HUES48 (cell line): Measurements from ENCODE around the gene MYO10.
"Not testable (repeated sequence)": the region's sequence is repeated elsewhere in the genome, so short reads cannot be mapped to it uniquely, and the experiment has no call there.

Experiments used
- H3K27ac ChIP-seq: one replicate; pipeline ENCODE4 v1.7.0; 2013; ENCODE audit warnings: low read depth, low read length, inconsistent platforms
- H3K27me3 ChIP-seq: 2 replicates; pipeline ENCODE4 v1.6.1; 2013; ENCODE audit warnings: mild to moderate bottlenecking, low read length; ENCODE audit not compliant: control insufficient read depth, insufficient read depth
- H3K36me3 ChIP-seq: 2 replicates; pipeline ENCODE4 v1.6.1; 2013; ENCODE audit warnings: low read length; ENCODE audit not compliant: control insufficient read depth, insufficient read depth
- H3K4me1 ChIP-seq: 2 replicates; pipeline ENCODE4 v1.6.1; 2013; ENCODE audit warnings: mild to moderate bottlenecking, low read length; ENCODE audit not compliant: control insufficient read depth, insufficient read depth
- H3K4me3 ChIP-seq: 2 replicates; pipeline ENCODE4 v1.5.1; 2013; ENCODE audit warnings: mild to moderate bottlenecking, low read depth, low read length
- H3K9ac ChIP-seq: 2 replicates; pipeline ENCODE4 v1.6.1; 2013; ENCODE audit warnings: mild to moderate bottlenecking, low read depth, low read length, moderate library complexity
- H3K9me3 ChIP-seq: 2 replicates; pipeline ENCODE4 v1.6.1; 2013; ENCODE audit warnings: low read length; ENCODE audit not compliant: control insufficient read depth, insufficient read depth

MYO10 gene

DNA sequence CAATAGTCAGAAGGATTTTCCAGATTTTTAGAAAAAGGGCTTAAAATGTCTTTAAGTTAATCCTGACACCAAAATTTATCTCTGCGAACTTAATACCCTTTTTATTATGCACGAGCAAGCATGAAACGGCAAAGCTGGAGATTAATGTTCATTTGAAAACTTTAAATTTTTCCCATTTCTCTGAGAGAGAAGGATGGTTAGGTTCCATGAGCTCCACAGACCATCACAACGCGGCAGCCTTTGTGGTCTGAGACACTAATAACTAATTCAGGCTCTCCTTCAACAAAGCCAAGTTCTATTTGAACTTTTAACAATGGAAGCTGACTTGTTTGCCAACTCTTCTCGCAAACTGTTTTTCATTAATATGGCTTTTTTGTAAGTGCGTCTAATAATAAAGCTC is 94.7 kb downstream of the MYO10 start:
- H3K9ac ChIP-seq, result no peak overlapping the region
- H3K4me3 ChIP-seq, result no peak overlapping the region
- H3K36me3 ChIP-seq, result no peaks in the 10 kb centered on the region
- no peak overlapping the region for H3K27ac ChIP-seq
- no peaks in the 10 kb centered on the region for H3K9me3 ChIP-seq
- H3K4me1 ChIP-seq, result peaks cover 7% of the 10 kb centered on the region; the same call in 1 of the 2 replicates
- H3K27me3 ChIP-seq, result no peaks in the 10 kb centered on the region

DNA sequence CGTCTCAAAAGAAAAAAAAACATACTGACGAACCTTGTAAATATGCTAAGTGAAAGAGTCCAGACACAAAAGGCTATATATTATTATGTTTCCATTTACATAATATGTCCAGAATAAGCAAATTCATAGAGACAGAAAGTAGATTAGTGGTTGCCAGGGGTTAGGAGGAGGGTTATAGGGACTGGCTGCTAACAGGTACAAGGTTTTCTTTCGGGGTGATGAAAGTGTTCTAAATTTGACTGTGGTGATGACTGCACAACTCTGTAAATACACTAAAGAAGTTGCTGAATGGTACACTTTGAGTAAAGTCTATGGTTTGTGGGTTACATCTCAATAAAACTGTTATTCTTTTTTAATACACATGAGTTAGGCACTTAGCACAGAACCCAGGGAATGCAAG is 98.8 kb downstream of the MYO10 start:
- peaks cover 10% of the 10 kb centered on the region; the same call in 1 of the 2 replicates for H3K4me1 ChIP-seq
- H3K27ac ChIP-seq, result no peak overlapping the region
- no peak overlapping the region for H3K4me3 ChIP-seq
- H3K36me3 ChIP-seq, result no peaks in the 10 kb centered on the region
- no peaks in the 10 kb centered on the region for H3K9me3 ChIP-seq
- no peaks in the 10 kb centered on the region for H3K27me3 ChIP-seq
- H3K9ac ChIP-seq, result no peak overlapping the region

DNA sequence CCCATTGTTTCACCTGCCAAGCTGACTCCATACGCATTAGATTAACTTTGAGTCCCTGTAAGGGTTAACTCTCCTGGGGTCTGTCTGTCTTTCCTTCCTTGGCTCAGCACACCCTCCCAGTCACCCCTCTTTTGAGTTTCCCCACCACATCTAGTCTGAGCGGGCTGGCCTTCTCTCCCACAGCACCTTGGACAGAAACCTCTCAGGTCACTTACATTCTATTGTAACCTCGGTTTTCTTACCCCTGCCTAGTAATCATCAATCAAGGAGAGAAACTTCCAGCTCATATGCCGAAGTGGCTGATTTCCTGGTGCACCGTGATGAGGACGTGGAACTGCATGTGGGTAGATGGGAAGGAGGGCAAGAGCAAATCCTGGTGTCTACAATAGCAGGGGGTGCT is 102.1 kb downstream of the MYO10 start:
- no peaks in the 10 kb centered on the region for H3K36me3 ChIP-seq
- H3K9me3 ChIP-seq, result no peaks in the 10 kb centered on the region
- no peak overlapping the region for H3K4me3 ChIP-seq
- peaks cover 10% of the 10 kb centered on the region; the same call in 1 of the 2 replicates for H3K4me1 ChIP-seq
- H3K9ac ChIP-seq, result no peak overlapping the region
- no peaks in the 10 kb centered on the region for H3K27me3 ChIP-seq
- H3K27ac ChIP-seq, result no peak overlapping the region

DNA sequence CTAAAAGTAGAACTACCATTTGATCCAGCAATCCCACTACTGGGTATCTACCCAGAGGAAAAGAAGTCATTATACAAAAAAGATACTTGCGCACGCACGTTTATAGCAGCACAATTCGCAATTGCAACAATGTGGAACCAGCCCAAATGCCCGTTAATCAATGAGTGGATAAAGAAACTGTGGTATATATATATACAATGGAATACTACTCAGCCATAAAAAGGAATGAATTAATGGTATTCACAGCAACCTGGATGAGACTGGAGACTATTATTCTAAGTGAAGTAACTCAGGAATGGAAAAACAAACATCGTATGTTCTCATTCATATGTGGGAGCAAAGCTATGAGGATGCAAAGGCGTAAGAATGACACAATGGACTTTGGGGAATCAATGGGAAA is 104.8 kb downstream of the MYO10 start:
- H3K9me3 ChIP-seq, H3K27ac ChIP-seq, H3K36me3 ChIP-seq, H3K4me3 ChIP-seq, H3K4me1 ChIP-seq, H3K27me3 ChIP-seq, H3K9ac ChIP-seq: not testable (repeated sequence)

DNA sequence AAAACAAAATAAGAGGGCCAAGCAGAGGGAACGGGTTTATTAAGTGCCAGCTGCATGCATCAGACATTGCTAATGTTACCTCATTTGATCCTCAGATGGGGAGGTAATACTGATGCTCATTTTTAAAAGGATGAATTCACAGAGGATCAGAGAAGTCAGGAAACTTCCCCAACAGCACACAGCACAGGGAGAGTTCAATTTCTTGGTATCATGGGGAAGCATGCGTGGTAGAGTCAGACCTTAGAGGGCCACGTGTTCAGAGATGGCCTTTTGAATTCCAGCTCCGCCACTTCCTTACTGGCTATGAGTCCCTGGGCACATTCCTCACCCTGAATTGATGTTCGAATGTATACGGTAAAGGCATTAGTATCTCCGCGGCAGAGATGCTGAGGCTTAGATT is 108.3 kb downstream of the MYO10 start:
- no peaks in the 10 kb centered on the region; the same call in 1 of the 2 replicates for H3K4me1 ChIP-seq
- H3K27ac ChIP-seq, result no peak overlapping the region
- H3K36me3 ChIP-seq, result no peaks in the 10 kb centered on the region
- no peaks in the 10 kb centered on the region for H3K27me3 ChIP-seq
- H3K4me3 ChIP-seq, result no peak overlapping the region
- H3K9me3 ChIP-seq, result no peaks in the 10 kb centered on the region
- no peak overlapping the region for H3K9ac ChIP-seq

DNA sequence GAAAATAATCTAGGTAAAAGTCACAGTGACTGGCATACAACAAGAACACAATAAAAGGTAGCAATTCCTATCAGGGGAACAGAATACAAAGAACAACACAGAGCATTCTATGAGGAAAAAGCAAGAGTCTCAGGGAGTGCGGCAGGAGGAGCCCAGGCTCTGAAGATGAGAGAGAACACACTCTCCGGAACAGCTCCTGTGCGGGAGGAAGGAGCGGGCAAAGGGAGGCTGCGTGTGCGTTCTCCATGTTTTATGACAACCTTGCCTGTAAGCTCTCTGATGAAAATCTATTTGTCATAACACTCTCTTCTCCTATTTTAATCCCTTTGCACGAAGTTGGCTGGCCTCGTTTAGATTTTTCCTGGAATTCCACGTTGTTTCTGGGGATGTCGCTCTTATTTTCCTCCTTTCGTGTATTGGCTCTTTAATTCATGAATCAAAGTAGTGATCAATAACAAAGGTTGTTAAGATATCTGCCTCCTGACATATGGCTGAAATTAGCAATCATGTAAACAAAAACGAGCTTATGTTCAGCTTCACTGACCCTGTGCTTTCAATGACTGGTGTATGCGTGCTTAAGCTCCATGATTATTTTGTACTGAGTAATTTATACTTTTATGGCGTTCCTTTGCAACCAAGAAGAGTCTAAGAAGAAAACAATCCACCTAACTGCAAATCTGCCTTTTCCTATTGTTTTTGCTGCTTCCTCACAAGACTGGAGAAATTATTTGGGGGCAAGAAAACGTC is 109.5 kb downstream of the MYO10 start:
- no peaks in the 10 kb centered on the region for H3K9me3 ChIP-seq
- H3K4me3 ChIP-seq, result no peak overlapping the region
- no peaks in the 10 kb centered on the region for H3K27me3 ChIP-seq
- no peaks in the 10 kb centered on the region; the same call in 1 of the 2 replicates for H3K4me1 ChIP-seq
- no peaks in the 10 kb centered on the region for H3K36me3 ChIP-seq
- H3K9ac ChIP-seq, result no peak overlapping the region
- H3K27ac ChIP-seq, result no peak overlapping the region

DNA sequence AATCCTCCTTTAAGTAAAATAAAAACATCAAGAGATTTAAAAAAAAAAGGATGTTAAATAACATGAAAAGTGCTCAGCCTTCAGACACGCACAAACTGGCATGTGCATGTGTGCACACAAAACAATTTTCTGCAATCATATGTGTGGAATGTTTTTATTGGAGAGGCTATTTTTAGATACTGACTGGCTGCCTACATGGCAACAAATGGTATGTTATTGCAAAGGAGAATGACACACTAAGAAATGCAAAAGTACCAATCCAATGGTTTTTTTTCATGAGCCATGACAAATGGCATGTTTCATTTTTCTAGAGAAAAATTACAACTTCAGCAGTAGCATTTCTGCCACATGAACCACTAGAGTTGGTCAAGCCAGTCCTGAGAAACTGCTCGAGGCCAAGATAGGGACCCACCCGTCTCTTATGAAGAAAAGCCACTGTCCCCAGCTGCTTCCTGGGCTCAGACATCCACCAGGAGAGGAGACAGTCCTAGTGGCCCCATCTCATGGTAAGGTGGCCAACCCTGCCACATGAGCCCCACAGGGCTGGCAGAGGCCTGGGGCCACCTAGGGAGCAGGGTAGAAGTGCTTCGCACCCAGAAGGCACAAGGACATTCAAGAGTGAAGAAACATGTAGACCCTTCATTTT is 116.4 kb downstream of the MYO10 start:
- Histone ChIP-seq H3K4me1 (no peaks in the 10 kb centered on the region), H3K9me3 (no peaks in the 10 kb centered on the region), H3K4me3 (no peak overlapping the region), H3K9ac (no peak overlapping the region), H3K27me3 (no peaks in the 10 kb centered on the region), H3K27ac (no peak overlapping the region), H3K36me3 (peaks cover 4% of the 10 kb centered on the region; the same call in 1 of the 2 replicates)

DNA sequence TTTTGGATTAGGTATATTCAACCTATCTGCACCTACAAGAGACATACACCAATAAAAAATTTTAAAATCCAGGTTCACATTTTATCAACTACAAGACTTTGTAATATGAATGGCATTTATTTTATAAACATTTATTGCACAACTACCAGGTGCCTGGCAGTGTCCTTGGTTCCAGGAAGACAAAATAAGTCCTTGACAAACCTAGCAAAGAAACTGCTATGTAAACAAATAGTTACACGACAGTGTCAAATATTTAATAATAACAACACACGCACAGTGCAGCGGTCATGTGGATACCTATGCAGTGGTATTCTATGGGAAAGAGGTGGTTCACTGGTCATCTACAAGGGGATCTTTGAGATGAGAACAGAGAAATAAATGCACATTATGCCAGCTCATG is 120.7 kb downstream of the MYO10 start:
- H3K36me3 ChIP-seq, result peaks cover 8% of the 10 kb centered on the region; the same call in 1 of the 2 replicates
- no peaks in the 10 kb centered on the region for H3K9me3 ChIP-seq
- no peak overlapping the region for H3K27ac ChIP-seq
- no peak overlapping the region for H3K4me3 ChIP-seq
- no peaks in the 10 kb centered on the region for H3K4me1 ChIP-seq
- H3K27me3 ChIP-seq, result no peaks in the 10 kb centered on the region
- H3K9ac ChIP-seq, result no peak overlapping the region

DNA sequence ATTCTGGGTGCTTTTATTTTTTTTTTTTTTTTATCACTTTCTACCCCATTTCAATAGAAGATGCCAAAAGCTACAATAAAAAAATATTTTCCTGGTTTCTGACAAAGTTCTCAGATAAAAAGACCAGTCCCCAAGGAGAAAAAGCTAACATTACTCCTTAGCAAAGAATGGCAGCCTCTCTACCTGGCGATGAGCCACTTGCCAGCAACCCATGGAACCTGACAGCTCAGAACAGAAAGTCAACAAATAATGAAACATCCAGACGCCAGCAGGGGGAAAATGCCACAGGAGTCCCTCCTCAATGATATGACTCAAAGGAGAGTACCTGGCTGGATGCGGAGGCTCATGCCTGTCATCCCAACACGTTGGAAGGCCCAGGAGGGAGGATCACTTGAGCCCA is 123.2 kb downstream of the MYO10 start:
- H3K4me3 ChIP-seq, result no peak overlapping the region
- H3K9me3 ChIP-seq, result no peaks in the 10 kb centered on the region
- H3K36me3 ChIP-seq, result peaks cover 8% of the 10 kb centered on the region; the same call in 1 of the 2 replicates
- H3K4me1 ChIP-seq, result no peaks in the 10 kb centered on the region
- no peaks in the 10 kb centered on the region for H3K27me3 ChIP-seq
- H3K9ac ChIP-seq, result no peak overlapping the region
- H3K27ac ChIP-seq, result no peak overlapping the region

DNA sequence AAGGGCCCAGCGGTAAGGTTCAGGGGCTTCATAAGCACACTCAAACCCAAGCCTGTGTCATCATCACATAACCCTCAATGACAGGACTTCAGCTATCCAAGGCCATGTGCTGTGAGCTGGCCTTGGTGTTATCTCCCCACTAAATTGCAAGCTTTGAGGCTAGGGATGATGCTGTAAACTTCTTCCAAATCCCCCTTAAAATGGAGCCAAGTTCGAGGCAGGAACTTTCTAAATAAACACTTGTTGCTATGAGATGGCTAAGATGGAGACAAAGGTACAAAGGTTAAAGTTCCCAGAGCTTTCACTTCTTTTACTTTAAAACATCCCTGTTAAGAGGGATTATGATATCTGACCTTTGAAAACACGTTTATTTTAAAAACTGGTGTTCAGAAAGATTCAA is 123.6 kb downstream of the MYO10 start:
- H3K4me1 ChIP-seq, result 0 out of 2 replicates have a peak, but pooled peaks cover 4% of the 10 kb centered on the region
- no peak overlapping the region for H3K9ac ChIP-seq
- no peaks in the 10 kb centered on the region for H3K27me3 ChIP-seq
- peaks cover 5% of the 10 kb centered on the region; the same call in 1 of the 2 replicates for H3K36me3 ChIP-seq
- no peak overlapping the region for H3K27ac ChIP-seq
- H3K9me3 ChIP-seq, result no peaks in the 10 kb centered on the region
- no peak overlapping the region for H3K4me3 ChIP-seq

DNA sequence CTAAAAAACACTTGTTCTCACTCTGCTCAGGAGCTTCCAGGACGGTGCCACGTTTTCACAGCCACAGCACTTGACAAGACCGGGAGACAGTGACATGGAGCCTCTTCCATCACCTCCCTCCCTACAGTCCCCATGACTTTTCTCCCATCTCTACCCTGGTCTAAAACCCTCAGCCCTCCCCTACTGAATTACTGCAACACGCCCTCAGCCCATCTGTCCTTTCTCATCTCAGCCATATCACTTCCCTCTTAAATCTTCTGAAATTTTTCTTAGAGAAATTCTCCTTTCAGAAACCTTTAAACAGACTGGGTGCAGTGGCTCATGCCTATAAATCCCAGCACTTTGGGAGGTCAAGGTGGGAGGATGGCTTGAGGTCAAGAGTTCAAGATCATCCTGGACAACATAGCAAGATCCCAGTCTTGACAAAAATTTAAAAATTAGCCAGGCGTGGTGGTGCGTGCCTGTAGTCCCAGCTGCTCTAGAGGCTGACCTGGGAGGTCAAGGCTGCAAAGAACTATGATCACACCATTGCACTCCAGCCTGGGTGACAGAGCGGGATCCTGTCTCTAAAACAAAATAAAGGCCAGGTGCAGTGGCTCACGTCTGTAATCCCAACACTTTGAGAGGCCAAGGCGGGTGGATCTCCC is 125.8 kb downstream of the MYO10 start:
- Histone ChIP-seq H3K27me3 (no peaks in the 10 kb centered on the region), H3K9me3 (no peaks in the 10 kb centered on the region), H3K9ac (no peak overlapping the region), H3K27ac (no peak overlapping the region), H3K4me3 (no peak overlapping the region), H3K36me3 (0 out of 2 replicates have a peak, but pooled peaks cover 4% of the 10 kb centered on the region), H3K4me1 (0 out of 2 replicates have a peak, but pooled peaks cover 6% of the 10 kb centered on the region)
